WTC11 (cell line): ENCODE results near the gene CPEB3. TPM values are rescaled to one million over a fixed set of nuclear protein-coding genes. Genes with fewer than 3 reads are reported as not detected.

Experiments used
- ATF3 ChIP-seq: sonication (generic); formaldehyde crosslinking; conservative IDR thresholded peaks from 2 replicates; pipeline ENCODE4 v1.8.1; 2022; ENCODE audit warnings: mild to moderate bottlenecking, missing genetic modification reagents
- E2F5 ChIP-seq: sonication (generic); formaldehyde crosslinking; IDR thresholded peaks from 2 replicates; pipeline ENCODE4 v1.8.1; 2022; ENCODE audit warnings: mild to moderate bottlenecking, moderate library complexity, missing genetic modification reagents
- FOXP1 ChIP-seq: sonication (generic); formaldehyde crosslinking; IDR thresholded peaks from 2 replicates; pipeline ENCODE4 v1.8.0; 2022; ENCODE audit warnings: missing genetic modification reagents, mild to moderate bottlenecking, moderate library complexity, borderline replicate concordance
- FOXP4 ChIP-seq: sonication (generic); formaldehyde crosslinking; IDR thresholded peaks from 2 replicates; pipeline ENCODE4 v1.8.0; 2022; ENCODE audit warnings: mild to moderate bottlenecking, missing genetic modification reagents
- GABPB1 ChIP-seq: sonication (generic); formaldehyde crosslinking; IDR thresholded peaks from 2 replicates; pipeline ENCODE4 v1.8.1; 2023; ENCODE audit warnings: mild to moderate bottlenecking, missing genetic modification reagents
- GTF2I ChIP-seq: fragments of 250-450 bp; sonication (Bioruptor Pico); conservative IDR thresholded peaks from 2 replicates; pipeline ENCODE4 v1.4.0; 2021; ENCODE audit warnings: mild to moderate bottlenecking
- HMGA2 ChIP-seq: fragments of 250-450 bp; sonication (Bioruptor Pico); IDR thresholded peaks from 2 replicates; pipeline ENCODE4 v1.4.0; 2021; ENCODE audit warnings: mild to moderate bottlenecking, moderate library complexity
- HMGXB4 ChIP-seq: sonication (generic); formaldehyde crosslinking; IDR thresholded peaks from 2 replicates; pipeline ENCODE4 v1.8.1; 2023; ENCODE audit warnings: mild to moderate bottlenecking, moderate library complexity, missing genetic modification reagents
- IRF1 ChIP-seq: sonication (generic); formaldehyde crosslinking; IDR thresholded peaks from 2 replicates; pipeline ENCODE4 v1.8.0; 2023; ENCODE audit warnings: missing genetic modification reagents
- MXD4 ChIP-seq: fragments of 250-450 bp; sonication (Bioruptor Pico); IDR thresholded peaks from 2 replicates; pipeline ENCODE4 v1.8.0; 2021; ENCODE audit warnings: mild to moderate bottlenecking, moderate library complexity, borderline replicate concordance
- NFE2L1 ChIP-seq: sonication (generic); formaldehyde crosslinking; IDR thresholded peaks from 2 replicates; pipeline ENCODE4 v1.8.1; 2023; ENCODE audit warnings: missing genetic modification reagents
- NR1H2 ChIP-seq: sonication (generic); formaldehyde crosslinking; IDR thresholded peaks from 2 replicates; pipeline ENCODE4 v1.9.0; 2021; ENCODE audit warnings: mild to moderate bottlenecking, moderate library complexity, missing genetic modification reagents
- PRDM15 ChIP-seq: sonication (generic); formaldehyde crosslinking; IDR thresholded peaks from 2 replicates; pipeline ENCODE4 v1.8.0; 2022; ENCODE audit warnings: missing genetic modification reagents
- SMAD4 ChIP-seq: sonication (generic); formaldehyde crosslinking; IDR thresholded peaks from 2 replicates; pipeline ENCODE4 v1.8.0; 2022; ENCODE audit warnings: mild to moderate bottlenecking, missing genetic modification reagents
- SOX15 ChIP-seq: fragments of 250-450 bp; sonication (Bioruptor Pico); IDR thresholded peaks from 2 replicates; pipeline ENCODE4 v1.9.0; 2021; ENCODE audit warnings: mild to moderate bottlenecking
- SP1 ChIP-seq: sonication (generic); formaldehyde crosslinking; conservative IDR thresholded peaks from 2 replicates; pipeline ENCODE4 v1.8.1; 2022; ENCODE audit warnings: missing genetic modification reagents
- STAT6 ChIP-seq: sonication (generic); formaldehyde crosslinking; conservative IDR thresholded peaks from 2 replicates; pipeline ENCODE4 v1.8.1; 2023; ENCODE audit warnings: mild to moderate bottlenecking, low read depth, missing genetic modification reagents, moderate library complexity
- USF2 ChIP-seq: sonication (generic); formaldehyde crosslinking; IDR thresholded peaks from 2 replicates; pipeline ENCODE4 v1.8.1; 2023; ENCODE audit warnings: mild to moderate bottlenecking, missing genetic modification reagents, moderate library complexity
- ZBTB43 ChIP-seq: sonication (generic); formaldehyde crosslinking; IDR thresholded peaks from 2 replicates; pipeline ENCODE4 v1.8.1; 2023; ENCODE audit warnings: mild to moderate bottlenecking, missing genetic modification reagents
- ZNF121 ChIP-seq: sonication (generic); formaldehyde crosslinking; IDR thresholded peaks from 2 replicates; pipeline ENCODE4 v1.8.0; 2023; ENCODE audit warnings: missing genetic modification reagents
- ZNF138 ChIP-seq: sonication (generic); formaldehyde crosslinking; conservative IDR thresholded peaks from 2 replicates; pipeline ENCODE4 v1.8.1; 2022; ENCODE audit warnings: mild to moderate bottlenecking, moderate library complexity, missing genetic modification reagents
- ZNF317 ChIP-seq: sonication (generic); formaldehyde crosslinking; IDR thresholded peaks from 2 replicates; pipeline ENCODE4 v1.8.1; 2023; ENCODE audit warnings: low read depth, mild to moderate bottlenecking, moderate library complexity, missing genetic modification reagents, borderline replicate concordance
- ZNF416 ChIP-seq: fragments of 250-450 bp; sonication (Bioruptor Pico); IDR thresholded peaks from 2 replicates; pipeline ENCODE4 v1.9.0; 2021; ENCODE audit warnings: mild to moderate bottlenecking, inconsistent platforms
- total RNA-seq: library from RNA; stranded (reverse); gene quantifications from 3 replicates; pipeline ENCODE4 v1.2.3, GENCODE V29; 2021

Gene CPEB3
- total RNA-seq, 1 experiment from 2014 or later, result 2.4 TPM

- TF ChIP-seq E2F5 (CRISPR knock-in tag), result peak; percentile 81; the same call in 1 of the 2 replicates
- TF ChIP-seq SMAD4 (CRISPR knock-in tag), result no peak
- TF ChIP-seq ZBTB43 (CRISPR knock-in tag), result 0 out of 2 replicates have a peak, but pooled peaks have one; percentile 29
- peak; percentile 80 for TF ChIP-seq FOXP4 (CRISPR knock-in tag)
- TF ChIP-seq ZNF317 (CRISPR knock-in tag), result no peak
- 0 out of 2 replicates have a peak, but pooled peaks have one; percentile 40 for TF ChIP-seq NFE2L1 (CRISPR knock-in tag)
- TF ChIP-seq USF2, result peak; percentile 30; the same call in 1 of the 2 replicates
- peak; percentile 52; the same call in 1 of the 2 replicates for TF ChIP-seq ZNF138 (CRISPR knock-in tag)
- 0 out of 2 replicates have a peak, but pooled peaks have one; percentile 77 for TF ChIP-seq STAT6 (CRISPR knock-in tag)
- no peak for TF ChIP-seq HMGA2 (CRISPR knock-in tag)
- TF ChIP-seq NR1H2 (CRISPR knock-in tag), result no peak
- TF ChIP-seq HMGXB4 (CRISPR knock-in tag), result peak; percentile 99
- no peak for TF ChIP-seq ZNF121 (CRISPR knock-in tag)
- no peak for TF ChIP-seq MXD4 (CRISPR knock-in tag)
- peak; percentile 53; the same call in 1 of the 2 replicates for TF ChIP-seq GABPB1 (CRISPR knock-in tag)
- peak; percentile 39; the same call in 1 of the 2 replicates for TF ChIP-seq IRF1
- TF ChIP-seq PRDM15 (CRISPR knock-in tag), result peak; percentile 97
- peak; percentile 80; the same call in 1 of the 2 replicates for TF ChIP-seq FOXP1 (CRISPR knock-in tag)
- no peak for TF ChIP-seq SOX15 (CRISPR knock-in tag)
- peak; percentile 74 for TF ChIP-seq SP1
- TF ChIP-seq ZNF416 (CRISPR knock-in tag), result no peak
- no peak for TF ChIP-seq GTF2I (CRISPR knock-in tag)
- no peak for TF ChIP-seq ATF3 (CRISPR knock-in tag)
These were observed at the start of gene CPEB3, which contains the start of gene MARCHF5 (continued) for GRCh38 chr10:92290837-92291615.
